Nephron progenitor cell (in vitro differentiated cells): ENCODE results near the gene TCP1.
A peak's percentile ranks its signal among the peaks of the same experiment; 100 is the strongest.

ENCODE experiments used
- DNase-seq: peaks from one replicate; pipeline ENCODE4 v3.0.0; 2021
- H3K27ac Mint-ChIP-seq: 2 replicates; pipeline ENCODE4 v1.8.0; 2021; ENCODE audit warnings: mild to moderate bottlenecking, moderate library complexity, mixed read lengths
- H3K27me3 Mint-ChIP-seq: 2 replicates; pipeline ENCODE4 v1.8.0; 2021; ENCODE audit warnings: mild to moderate bottlenecking, low read depth, mixed read lengths; ENCODE audit not compliant: poor library complexity
- H3K36me3 Mint-ChIP-seq: 2 replicates; pipeline ENCODE4 v1.8.0; 2021; ENCODE audit warnings: low read depth, mixed read lengths
- H3K4me1 Mint-ChIP-seq: 2 replicates; pipeline ENCODE4 v1.8.0; 2021; ENCODE audit warnings: mixed read lengths
- H3K4me3 Mint-ChIP-seq: 2 replicates; pipeline ENCODE4 v1.8.0; 2021; ENCODE audit warnings: mild to moderate bottlenecking, moderate library complexity, mixed read lengths
- H3K9me3 Mint-ChIP-seq: 2 replicates; pipeline ENCODE4 v1.8.0; 2021; ENCODE audit warnings: mild to moderate bottlenecking, moderate library complexity, mixed read lengths
- TF ChIP-seq, protein P1 (sequence below): fragments of 200-600 bp; sonication (generic); IDR thresholded peaks from 2 replicates; pipeline ENCODE4 v1.5.0; 2021; ENCODE audit warnings: antibody characterized with exemption

Gene TCP1

DNA sequence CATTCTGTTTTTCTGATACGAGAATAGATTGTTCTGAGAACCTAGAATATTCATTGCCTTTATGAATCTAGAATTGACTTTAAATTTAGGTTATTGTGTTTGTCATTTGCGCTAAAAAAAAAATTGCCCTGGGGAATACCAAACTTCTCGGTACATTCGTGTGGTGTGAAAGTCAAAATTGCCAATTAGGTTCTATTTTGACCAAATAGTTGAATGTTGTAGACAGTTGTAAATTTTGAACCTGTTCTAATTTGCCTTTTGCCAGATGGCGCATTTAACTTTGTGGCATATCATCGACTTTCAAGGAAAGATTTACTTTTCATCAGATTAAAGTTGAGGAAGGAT, 59.1 kb downstream of the TCP1 start:
- peaks cover 34% of the 10 kb centered on the region for H3K4me1 Mint-ChIP-seq
- H3K36me3 Mint-ChIP-seq, result peaks cover 55% of the 10 kb centered on the region
- peaks cover 10% of the 10 kb centered on the region for H3K9me3 Mint-ChIP-seq
- TF ChIP-seq, protein P1, sequence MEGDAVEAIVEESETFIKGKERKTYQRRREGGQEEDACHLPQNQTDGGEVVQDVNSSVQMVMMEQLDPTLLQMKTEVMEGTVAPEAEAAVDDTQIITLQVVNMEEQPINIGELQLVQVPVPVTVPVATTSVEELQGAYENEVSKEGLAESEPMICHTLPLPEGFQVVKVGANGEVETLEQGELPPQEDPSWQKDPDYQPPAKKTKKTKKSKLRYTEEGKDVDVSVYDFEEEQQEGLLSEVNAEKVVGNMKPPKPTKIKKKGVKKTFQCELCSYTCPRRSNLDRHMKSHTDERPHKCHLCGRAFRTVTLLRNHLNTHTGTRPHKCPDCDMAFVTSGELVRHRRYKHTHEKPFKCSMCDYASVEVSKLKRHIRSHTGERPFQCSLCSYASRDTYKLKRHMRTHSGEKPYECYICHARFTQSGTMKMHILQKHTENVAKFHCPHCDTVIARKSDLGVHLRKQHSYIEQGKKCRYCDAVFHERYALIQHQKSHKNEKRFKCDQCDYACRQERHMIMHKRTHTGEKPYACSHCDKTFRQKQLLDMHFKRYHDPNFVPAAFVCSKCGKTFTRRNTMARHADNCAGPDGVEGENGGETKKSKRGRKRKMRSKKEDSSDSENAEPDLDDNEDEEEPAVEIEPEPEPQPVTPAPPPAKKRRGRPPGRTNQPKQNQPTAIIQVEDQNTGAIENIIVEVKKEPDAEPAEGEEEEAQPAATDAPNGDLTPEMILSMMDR, result no peak
- H3K27ac Mint-ChIP-seq, result no peak overlapping the region
- peaks cover 5% of the 10 kb centered on the region for H3K27me3 Mint-ChIP-seq
- no peak for DNase-seq
- peak overlapping the region; percentile 34 for H3K4me3 Mint-ChIP-seq

DNA sequence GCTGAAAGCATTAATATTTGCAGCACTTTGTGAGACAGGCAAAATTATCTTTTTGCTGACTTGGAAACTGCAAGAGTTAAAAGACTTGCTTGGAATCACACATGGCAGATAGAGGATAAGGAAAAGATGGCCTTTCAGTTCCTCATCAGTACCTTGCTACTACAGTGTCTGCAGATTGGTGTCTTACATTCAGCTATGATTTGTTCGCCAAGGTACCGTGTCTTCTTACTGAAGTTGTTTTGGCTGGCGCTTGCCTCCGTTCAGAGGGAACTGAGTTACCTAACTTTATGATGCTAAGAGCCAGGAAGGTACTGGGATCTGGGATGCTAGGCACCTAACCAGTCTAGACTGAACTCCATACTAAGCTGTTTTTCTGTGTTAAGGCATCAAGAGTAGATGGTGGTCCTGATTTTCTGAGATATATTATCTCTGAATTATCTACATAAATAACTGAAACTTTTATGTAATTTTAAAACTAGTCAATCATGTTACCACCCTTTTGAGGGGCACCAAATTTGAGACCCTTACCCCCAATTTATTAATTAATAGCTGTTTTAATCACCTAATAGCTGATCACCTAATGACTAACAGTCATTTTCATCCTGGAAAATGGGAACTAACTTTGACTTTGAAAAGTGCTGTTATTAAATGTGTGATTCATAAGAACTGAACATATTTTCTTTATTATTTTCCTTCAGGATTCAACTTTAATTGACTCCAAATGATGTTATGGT, 59.6 kb downstream of the TCP1 start:
- peak overlapping the region; percentile 94 for H3K4me3 Mint-ChIP-seq
- H3K27ac Mint-ChIP-seq, result peak overlapping the region; percentile 82
- DNase-seq, result no peak
- H3K9me3 Mint-ChIP-seq, result peaks cover 10% of the 10 kb centered on the region
- H3K36me3 Mint-ChIP-seq, result peaks cover 55% of the 10 kb centered on the region
- peaks cover 35% of the 10 kb centered on the region for H3K4me1 Mint-ChIP-seq
- H3K27me3 Mint-ChIP-seq, result peaks cover 5% of the 10 kb centered on the region
- TF ChIP-seq, protein P1, result no peak

DNA sequence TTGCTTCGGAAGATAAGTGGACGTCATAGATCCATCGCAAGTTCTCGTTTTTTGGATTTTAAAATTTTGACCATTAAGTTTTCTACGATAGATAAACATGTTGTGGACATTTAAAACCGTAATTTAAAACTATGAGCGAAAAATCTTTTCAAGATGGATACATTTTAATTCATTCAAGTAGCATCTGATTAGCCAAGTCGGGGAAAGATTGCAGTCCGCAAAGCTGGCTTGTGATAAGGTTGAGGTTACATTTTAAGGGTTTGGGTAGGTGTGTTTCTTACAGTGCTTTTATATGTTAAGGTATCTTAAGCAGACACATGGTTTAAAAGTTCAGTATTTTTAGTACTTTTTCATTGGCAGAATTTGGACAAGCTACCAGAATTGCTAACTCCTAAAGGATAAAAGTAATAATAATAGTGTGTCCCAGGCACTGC, 60.9 kb downstream of the TCP1 start:
- no peak for DNase-seq
- Mint-ChIP-seq H3K4me1 (peaks cover 35% of the 10 kb centered on the region), H3K4me3 (peak overlapping the region; percentile 94), H3K9me3 (peaks cover 14% of the 10 kb centered on the region), H3K36me3 (peaks cover 55% of the 10 kb centered on the region), H3K27ac (peak overlapping the region; percentile 97), H3K27me3 (peaks cover 5% of the 10 kb centered on the region)
- TF ChIP-seq, protein P1, result no peak
